CD4-positive, alpha-beta T cell treated with Interleukin-4 for 4 hours (primary cell): Measurements from ENCODE around the gene CCDC71L.

Experiments
- DNase-seq: peaks from one replicate; pipeline ENCODE4 v3.0.0-alpha.2; 2020

Gene CCDC71L

DNA sequence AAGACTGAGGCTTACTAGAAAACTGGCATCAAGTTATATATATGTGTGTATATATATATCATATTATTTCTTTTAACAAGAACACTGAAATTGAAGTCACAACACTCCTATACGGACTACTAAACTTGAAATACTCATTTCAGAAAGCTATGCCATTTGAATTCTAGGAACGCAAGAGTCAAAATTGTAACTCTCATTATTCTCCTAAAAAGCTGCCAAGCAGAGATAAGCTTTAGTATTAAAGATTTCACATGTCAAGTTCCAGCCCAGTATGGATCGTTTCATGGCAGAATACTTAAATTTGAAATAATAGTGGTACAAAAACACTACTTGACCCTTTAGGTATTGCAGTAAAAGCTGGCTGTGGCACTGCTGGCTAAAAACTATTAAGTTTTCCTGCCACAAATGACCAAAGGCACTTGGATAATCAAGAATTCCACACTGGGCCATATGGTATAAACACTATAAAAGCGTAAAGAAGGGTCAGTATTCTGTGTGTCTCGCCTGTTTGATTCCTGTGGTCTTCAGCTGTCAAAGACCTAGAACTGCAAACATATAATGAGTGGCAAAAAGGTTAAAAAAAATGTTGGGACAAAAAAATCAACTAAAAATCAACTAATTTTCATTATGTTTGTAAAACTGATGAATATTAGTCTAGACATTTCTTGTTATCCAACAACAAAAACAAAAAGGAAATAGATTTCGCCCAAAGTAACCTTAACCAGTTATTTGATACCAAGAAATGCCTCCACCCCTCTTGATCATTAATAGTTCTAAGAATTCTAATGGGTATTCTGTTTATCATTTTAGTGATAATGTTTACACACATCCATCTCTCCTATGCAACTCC is 2.4 kb downstream of the CCDC71L start:
- no peak for DNase-seq

DNA sequence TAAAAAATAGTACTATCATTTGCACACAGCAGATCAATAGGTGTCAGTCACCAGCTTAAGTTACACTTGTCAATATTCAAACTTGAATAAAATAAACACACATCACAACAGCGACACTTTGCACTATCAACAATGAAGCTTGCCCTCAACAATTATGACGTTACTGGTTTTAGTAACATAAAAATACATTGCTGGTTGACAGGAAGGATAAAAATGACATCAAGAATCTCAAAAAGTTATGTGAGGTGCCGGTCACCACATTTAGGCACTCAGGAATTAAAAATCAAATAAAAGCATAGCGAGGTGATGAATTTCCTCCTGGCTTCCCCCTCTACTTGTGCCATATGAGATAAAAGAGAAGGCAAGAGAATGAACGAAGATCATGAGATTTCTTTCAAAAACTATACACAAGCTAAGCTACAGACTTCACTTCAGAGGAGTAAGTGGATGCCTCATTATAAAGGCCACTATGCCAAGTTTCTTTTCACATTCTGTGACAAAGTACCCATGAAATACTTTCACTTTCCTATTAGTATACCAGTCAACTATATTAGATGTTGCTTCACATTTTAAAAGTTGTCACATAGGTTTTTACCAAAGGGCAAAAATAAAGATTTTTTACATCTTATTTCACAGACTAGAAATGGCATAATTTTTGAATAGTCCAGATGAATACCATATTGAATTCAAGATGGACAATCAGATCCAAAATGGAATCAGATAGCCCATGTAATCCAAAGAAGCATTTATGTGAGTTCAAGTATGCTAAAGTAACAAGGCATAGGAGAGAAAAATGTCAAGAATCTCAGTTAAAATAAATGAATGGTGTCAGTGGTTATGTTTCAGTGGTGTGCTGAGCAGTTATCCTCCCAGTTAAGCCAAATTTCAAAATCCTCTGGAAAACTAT is 3.6 kb downstream of the CCDC71L start:
- DNase-seq = no peak

DNA sequence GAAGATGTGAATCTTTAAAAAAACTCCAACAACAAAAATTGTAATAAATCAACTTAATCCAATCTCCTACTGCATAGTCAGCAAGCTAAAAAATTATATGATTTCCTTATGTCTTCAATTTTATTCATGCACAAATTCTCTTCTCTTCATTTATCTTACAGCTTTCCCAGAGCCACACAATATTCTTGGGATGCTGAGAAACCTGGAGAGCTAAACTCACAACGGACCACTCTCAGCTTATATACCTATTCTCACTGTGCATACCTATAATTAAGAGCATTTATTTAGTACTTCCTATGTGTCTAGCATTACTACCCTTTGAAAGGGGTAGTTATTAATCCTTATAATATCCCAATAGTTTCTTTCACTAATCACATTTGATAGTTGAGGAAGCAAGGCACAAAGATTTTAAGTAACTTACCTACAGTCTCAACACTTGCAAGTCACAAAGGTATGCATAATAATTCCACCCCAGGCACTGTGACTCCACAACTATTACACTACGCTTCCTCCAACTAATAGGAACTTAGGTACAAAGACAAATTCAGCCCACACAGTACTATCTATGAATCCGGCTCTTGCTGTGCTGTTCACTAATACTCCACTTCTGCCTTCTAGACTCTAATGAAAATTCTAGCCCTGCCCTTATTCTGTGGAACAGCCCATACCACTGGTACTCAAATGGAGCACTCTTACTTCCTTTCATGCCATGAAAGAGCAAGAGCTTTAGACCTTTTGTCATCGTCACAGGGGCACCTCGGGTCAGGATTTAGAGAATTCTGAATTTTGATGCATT is 5.1 kb downstream of the CCDC71L start:
- no peak for DNase-seq

DNA sequence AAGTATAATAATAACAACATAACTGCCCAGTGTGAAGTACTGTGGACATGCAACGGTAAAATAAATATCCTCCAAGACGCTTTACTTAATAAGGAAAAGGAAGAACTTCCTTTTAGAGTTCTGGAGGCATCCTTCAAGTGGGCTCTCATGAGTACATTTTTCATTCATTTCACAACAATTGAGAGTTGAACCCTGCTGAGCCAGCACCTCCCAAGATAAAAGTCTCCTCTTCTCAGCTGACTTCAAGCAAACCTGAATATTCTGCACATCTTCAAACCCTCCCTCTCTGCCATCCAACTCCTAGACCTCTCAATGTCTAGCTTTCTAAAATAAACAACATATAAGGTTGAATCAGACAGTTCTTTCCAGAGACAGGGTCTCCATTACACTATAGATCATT is 7.5 kb downstream of the CCDC71L start:
- no peak for DNase-seq

DNA sequence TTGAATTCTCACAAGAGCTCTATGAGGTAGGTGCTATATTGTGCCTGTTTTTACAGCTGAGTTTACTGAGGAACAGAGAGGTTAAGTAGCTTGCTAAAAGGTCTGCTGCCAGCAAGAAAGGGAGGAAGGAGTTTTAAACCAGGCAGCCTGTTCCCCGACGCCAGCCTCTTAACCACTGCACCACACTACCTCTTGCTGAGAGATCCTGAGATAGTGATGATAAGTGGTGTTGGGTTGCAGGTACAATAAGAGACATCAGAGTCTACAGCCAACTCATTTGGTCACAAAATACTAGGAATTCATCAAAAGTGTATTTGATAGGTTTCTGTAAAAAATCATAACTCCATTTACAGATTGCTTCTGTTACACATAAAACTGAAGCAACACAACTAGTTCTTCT is 8.0 kb downstream of the CCDC71L start:
- DNase-seq = no peak

DNA sequence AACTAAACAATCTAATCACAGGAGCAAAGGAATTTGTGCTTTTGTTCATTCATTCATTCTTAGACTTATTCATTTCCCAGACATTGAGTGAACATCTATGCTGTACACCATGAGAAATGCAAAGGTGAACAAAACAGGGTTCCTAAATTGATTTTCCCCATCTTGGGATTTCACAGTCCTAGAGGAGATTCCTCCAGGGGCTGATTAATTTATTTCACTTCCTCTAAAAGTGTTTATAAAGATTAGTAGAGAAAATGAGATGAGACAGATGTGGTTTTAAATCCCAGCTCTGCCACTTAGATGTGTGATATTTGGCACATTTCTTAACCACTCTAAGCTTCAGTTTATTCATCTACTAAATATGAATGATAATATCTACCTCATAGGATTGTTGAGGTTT is 8.9 kb downstream of the CCDC71L start:
- DNase-seq = no peak

DNA sequence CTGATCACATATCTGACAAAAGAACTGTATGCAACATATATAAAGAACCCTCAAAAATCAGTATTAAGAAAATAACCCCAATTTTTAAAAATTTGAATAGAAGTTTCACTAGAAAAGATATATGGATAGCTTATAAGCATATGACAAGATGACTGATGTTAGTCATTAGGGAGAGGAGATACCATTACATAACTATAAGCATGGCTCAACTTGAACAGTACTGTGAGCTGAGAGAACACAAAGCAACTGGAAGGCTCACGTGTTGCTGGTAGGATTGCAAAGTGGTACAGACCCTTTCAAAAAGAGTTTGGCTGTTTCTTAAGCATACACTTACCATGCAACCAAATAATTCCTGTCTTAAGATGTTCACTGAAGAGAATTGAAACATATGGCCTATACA is 14.7 kb downstream of the CCDC71L start:
- DNase-seq = no peak

DNA sequence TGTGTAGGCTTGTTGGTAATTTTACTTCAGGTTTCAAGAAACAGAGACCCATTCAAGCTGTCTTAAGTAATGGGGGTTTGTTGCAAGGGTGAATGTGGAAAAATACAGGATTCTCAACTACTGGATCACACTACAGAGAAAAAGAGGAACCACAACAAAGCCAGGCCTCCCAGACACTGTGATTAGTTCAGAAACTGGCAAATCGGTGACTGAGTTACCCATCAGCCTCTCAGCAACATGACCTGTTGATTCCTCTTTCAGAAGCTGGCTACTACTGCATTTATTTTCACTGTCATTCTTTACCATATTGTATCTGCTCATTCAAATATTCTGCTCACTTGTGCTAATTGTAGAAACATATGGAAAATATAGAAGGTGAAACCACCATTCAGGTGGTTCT is 16.0 kb downstream of the CCDC71L start:
- DNase-seq = no peak

DNA sequence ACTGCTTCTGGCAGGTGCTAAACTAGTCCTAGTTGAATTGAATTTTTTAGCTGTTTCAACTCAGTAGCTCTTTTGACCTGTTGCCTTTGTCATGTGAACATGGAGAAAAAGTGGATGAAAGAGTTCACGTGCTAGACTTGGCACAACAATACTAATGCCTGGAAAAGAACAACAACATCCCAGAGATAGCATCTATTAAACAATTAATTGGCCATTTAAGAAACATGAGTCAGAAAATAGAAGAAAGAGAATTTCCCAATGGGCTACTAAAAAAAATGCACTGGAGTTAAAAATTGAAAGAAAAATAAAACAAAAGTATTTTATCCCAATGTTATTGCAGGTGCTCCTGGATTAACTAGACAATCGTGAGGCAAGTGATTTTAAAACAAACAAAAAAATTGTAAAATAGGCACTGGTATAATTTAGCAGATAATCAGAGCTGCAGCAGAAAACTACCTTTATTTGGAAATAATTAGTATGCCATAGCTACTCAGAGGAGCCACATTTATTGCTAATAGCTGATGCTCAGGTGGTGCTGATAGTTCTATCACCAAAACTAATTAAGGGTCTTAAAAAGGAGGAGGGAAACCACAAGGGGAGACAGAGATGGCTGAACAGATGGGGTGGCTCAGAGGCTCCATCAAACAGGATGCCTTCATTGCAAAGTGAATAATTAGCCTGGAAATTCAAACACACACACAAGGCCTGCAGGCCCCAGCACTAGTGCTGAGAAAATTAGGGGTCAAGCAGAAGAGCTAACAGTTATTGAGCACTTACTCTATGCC is 17.6 kb downstream of the CCDC71L start:
- DNase-seq = no peak

DNA sequence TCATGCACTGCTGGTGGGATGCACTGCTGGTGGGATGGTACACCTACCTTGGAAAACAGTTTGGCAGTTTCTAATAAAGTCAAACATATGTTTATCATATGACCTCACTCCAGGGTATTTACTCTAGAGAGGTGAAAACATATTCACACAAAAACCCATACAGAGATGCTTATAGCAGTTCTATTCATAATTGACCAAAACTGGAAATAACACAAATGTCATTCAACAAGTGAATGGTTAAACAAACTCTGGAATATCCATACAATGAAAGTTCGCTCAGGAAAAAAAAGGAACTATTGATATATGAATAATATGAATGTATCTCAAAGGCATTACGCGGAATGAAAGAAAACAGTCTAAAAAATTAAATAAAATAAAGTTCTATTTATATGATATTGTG is 19.5 kb downstream of the CCDC71L start:
- no peak for DNase-seq

DNA sequence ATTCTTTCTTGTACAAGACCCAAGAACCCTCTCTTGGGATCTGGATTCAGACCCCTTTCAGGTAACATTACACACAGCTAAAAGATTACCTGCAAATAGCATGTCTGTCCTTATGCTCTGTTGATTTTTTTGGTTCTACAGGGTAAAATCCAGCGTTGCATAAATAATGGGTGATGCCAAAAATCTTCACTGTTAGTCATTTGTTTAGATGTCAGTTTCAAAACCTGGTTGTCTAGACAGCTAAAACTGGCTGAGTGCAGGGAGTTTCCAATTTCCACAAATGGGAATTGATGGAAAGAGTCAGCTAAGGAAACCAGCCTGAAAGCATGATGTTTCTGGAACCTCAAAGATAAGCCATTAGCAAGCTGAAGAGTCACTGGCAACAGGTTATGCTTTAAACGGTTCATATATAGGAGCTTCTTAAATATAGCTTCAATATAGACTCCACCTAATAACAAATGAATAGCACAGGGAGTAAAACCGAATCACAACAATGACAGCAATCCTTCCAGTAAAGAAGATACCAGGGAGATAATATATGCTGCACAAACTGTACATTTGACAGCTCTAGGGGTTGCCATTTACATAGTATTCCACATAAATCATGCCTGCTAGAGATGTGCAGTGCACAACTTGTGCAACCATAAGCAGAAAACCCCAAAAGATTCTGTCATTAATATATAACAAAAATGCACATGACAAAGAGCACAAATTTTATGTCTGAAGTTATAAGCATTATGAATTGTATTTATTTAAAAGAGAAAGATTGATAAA is 20.4 kb downstream of the CCDC71L start:
- no peak for DNase-seq

DNA sequence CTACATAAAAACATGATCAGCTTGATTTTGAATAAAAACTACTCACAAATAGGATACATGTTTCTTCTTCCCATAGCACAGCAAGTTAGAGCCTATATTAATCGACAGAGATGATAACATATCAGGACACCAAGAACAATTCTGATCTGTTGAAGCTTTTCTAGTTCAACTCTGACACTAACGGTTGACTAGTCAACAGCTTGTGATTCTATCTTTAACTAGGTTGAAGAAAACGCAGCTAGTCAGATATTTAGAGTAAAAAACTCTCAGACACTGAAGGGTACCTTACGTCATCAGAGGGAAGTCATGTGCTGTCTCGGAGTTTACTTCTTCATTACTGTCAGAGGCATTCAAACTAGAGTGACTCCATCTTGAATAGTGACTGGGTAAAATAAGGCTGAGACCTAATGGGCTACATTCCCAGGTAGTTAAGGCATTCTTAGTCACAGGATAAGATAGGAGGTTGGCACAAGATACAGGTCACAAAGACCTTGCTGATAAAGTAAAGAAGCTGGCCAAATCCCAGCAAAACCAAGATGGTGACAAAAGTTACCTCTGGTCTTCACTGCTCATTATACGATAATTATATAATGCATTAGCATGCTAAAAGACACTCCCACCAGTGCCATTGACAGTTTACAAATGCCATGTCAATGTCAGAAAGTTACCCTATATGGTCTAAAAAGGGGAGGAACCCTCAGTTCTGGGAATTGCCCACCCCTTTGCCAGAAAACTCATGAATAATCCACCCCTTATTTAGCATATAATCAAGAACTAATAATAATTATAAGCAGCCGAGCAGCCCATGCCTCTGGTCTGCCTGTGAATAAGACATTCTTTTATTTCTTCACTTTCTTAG is 21.3 kb downstream of the CCDC71L start:
- no peak for DNase-seq

DNA sequence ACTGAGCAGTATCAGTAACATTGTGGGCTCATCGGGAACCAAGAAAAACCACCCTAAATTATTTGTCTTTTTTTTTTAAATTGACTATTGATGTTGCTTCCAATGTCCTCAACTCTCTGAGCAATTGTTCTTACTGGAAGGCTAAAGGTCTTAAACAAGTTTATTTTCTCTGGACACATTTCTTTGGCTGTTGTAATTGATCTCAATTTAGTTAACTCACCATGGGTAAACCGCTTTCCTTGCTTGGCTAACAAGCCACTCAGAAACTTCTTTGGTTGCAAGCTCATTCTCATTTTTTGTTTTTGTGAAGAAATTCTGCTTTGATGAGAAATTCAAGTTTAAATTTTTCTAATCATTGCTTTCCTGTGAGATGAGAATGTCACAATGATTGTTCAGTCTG is 25.5 kb downstream of the CCDC71L start:
- DNase-seq = no peak

DNA sequence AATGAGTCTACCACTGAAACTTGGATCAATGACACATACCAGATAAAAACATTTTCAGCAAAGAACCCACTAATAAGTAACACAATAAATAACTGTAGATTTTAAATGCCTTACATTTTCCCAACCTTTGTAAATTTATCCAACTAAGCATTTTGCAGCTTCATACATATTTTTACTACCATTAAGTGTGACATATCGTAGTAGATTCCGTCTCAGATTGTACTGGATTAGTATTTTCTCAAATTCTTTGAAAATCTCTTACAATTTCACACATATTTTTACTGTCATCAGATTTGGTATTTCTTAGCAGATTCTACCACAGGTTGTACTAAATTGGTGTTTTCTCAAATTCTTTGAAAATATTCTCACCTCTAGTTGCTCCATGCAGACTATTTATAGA is 26.0 kb downstream of the CCDC71L start:
- DNase-seq = no peak

DNA sequence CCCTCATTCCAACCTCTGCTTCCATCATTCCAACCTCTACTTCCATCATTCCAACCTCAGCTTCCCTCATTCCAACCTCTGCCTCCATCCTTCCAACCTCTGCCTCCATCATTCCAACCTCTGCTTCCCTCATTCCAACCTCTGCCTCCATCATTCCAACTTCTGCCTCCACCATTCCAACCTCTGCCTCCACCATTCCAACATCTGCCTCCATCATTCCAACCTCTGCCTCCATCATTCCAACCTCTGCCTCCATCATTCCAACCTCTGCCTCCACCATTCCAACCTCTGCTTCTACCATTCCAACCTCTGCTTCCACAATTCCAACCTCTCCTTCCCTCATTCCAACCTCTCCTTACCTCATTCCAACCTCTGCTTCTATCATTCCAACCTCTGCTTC is 30.3 kb downstream of the CCDC71L start:
- DNase-seq = no peak

DNA sequence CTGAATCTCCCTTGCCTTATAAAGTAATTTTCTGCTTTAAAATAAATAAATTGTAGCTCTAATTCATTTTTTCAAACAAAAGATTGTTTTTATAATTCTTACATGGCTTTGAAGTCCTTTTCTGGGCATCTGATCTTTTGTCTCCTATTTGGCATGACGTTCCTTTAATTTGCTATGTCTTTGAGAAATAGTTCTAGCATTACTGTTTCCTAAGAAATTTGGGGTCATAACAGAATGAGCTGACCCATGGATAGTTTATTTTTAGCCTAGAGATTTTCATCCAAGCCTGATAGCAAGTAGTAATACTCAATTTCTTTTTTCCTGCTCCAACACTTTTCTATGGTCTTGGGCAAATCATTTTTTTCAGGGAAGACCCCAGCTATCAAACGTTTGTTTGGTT is 31.4 kb downstream of the CCDC71L start:
- no peak for DNase-seq

DNA sequence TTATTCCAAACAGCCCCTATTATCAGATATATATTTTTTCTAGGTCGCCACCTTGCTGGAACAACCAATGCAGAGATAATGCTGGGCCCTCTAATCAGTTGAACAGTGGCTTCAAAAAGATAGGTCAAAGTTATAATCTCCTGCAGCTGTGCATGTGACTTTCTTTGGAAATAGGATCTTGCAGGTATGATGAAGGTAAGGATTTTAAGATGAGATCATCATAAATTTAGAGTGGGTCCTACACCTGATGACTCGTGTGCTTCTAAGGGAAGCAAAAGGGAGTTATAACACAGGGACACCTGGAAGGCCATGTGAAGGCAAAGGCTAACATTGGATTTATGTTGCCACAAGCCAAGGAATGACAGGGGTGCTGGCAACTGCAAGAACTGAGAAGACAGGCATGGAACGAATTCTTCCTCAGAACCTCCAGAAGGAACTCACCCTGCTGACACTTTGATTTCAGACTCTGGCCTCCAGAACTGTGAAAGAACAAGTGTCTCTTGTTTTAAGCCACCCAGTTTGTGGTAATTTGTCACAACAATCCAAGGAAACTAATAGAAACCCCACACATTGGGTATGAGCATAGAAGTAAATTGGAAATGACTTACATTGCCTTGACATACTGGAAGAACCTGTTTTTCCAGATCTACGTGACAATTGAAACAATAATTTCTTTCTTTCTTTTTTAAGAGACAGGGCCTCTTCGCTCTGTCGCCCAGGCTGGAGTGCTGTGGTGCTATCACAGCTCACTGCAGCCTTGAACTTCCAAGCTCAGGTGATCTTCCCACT is 34.4 kb downstream of the CCDC71L start:
- DNase-seq = no peak

DNA sequence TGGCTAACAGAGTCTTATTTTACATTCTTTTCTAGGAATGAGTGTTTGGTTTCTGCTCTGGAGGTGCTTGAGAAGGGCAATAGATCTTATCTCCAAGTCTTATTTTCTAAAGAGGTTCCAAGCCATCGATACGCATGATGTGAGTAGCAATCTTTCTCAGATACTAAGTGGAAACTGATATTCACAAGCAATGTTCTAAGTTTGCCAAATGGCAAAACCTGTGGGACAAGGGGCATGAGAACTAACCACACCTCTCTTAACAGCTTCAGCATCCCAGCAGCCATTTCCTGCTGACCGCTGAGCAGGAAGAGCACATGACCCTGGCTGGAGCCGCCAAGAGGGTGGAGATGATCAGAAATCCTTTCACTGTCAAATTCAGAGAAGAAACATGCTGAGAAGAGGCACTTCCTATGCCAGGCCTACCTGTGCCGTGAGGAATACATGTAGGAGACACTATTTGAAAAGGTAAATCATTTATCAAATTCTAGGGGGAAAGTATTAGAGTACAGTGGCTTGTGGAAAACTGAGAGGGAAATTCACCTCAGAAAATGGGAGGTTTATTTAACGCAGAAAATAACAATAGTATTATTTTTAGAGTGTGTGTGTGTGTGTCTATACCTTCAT is 35.2 kb downstream of the CCDC71L start:
- DNase-seq = no peak

DNA sequence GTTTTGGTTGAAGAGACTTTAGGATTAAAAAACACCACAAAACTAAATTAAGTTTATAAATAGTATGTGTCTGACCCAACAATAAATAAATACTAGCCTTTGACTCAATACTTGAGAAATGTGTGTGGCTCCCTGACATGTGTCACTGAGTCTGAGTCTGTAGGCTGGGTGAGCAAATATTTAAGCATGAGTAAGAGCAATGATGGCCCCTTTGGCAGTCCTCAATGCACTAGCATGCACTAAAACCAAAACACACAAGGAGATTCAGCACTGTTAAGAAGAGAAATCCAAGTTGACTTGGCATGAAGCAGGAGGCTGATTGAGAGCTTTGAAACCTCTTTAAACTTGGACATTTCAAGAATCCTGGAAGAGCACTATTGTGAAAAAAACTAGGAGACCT is 37.1 kb downstream of the CCDC71L start:
- DNase-seq = no peak
